A549 (cell line): ENCODE data around the gene PDGFD.

ENCODE experiments used
- CTCF ChIP-seq: fragments of >200 bp; sonication (Bioruptor Twin); formaldehyde crosslinking; IDR thresholded peaks from 3 replicates; pipeline ENCODE4 v1.5.1; 2016
- ELK1 ChIP-seq: fragments of 150-350 bp; IDR thresholded peaks from 2 replicates; pipeline ENCODE4 v1.6.1; 2014; ENCODE audit warnings: low read depth, mild to moderate bottlenecking, low read length
- EP300 ChIP-seq, 2 experiments: fragments of >200 bp; sonication (Bioruptor Twin); formaldehyde crosslinking; IDR thresholded peaks; 2 replicates in 1 of 2; 3 replicates in 1 of 2; pipeline ENCODE4 v1.6.1; 2016 to 2017
- MAFK ChIP-seq: fragments of 450-650 bp; IDR thresholded peaks from 2 replicates; pipeline ENCODE4 v1.6.1; 2014; ENCODE audit not compliant: partially characterized antibody
- POLR2A ChIP-seq: IDR thresholded peaks from 2 replicates; pipeline ENCODE4 v1.6.1; 2012; ENCODE audit warnings: mild to moderate bottlenecking, low read length

- TF ChIP-seq POLR2A (no peak), CTCF (no peak), ELK1 (no peak), MAFK (no peak), EP300 (IDR thresholded peaks at IDR 0.05) (no peak)
Measured at GRCh38 chr11:103904324-103904667, 259.7 kb downstream of the PDGFD start.
